NB4 (cell line): ENCODE results near the gene AMIGO2.
"Not testable (repeated sequence)": the region's sequence is repeated elsewhere in the genome, so short reads cannot be mapped to it uniquely, and the experiment has no call there.

Source experiments
- CTCF ChIP-seq: IDR thresholded peaks from one replicate; pipeline ENCODE4 v1.5.1; 2012; ENCODE audit warnings: low read depth, low read length
- MAX ChIP-seq: IDR thresholded peaks from 2 replicates; pipeline ENCODE4 v1.6.1; 2011; ENCODE audit warnings: low read depth, low read length

- TF ChIP-seq CTCF, MAX: not testable (repeated sequence)
These were observed 23.9 kb downstream of the AMIGO2 start for GRCh38 chr12:47055856-47056255.
